Stimulated activated CD8-positive, alpha-beta memory T cell treated with anti-CD3 and anti-CD28 coated beads, Interleukin-12 subunit alpha, Interleukin-12 subunit beta, amount 100 ng/mL, for 4 hours (primary cell): ENCODE data around the gene HOXC4.

Experiments used
- DNase-seq: peaks from one replicate; pipeline ENCODE4 v3.0.0-alpha.2; 2020; ENCODE audit warnings: low read depth

Gene HOXC4

GRCh38 chr12:54053751-54054741 is at the start of gene HOXC4:
TSS of gene HOXC4 (plus strand) at chr12:54053835. CDS start at chr12:54053923, 88 bp downstream.
- DNase-seq, result no peak

- no peak for DNase-seq
Measured at GRCh38 chr12:54004063-54004840, 49.4 kb upstream of the HOXC4 start.

- no peak for DNase-seq
Measured at GRCh38 chr12:54004841-54005530, 48.6 kb upstream of the HOXC4 start.

GRCh38 chr12:54005531-54005852 is 48.1 kb upstream of the HOXC4 start:
- DNase-seq, result no peak

- DNase-seq, result peak; percentile 64
Measured at GRCh38 chr12:54005853-54006558, 47.6 kb upstream of the HOXC4 start.

GRCh38 chr12:54006559-54007220 is 46.9 kb upstream of the HOXC4 start:
- DNase-seq, result no peak

GRCh38 chr12:54007538-54008259 is 45.9 kb upstream of the HOXC4 start:
- no peak for DNase-seq

GRCh38 chr12:54008260-54008552 is 45.4 kb upstream of the HOXC4 start:
- DNase-seq, result no peak

GRCh38 chr12:54009171-54010052 is 44.2 kb upstream of the HOXC4 start:
- DNase-seq, result no peak

- DNase-seq, result no peak
Measured at GRCh38 chr12:54010053-54010971, 43.3 kb upstream of the HOXC4 start.

- DNase-seq, result no peak
Measured at GRCh38 chr12:54010972-54011664, 42.5 kb upstream of the HOXC4 start.

GRCh38 chr12:54011665-54012532 is 41.7 kb upstream of the HOXC4 start:
- DNase-seq, result no peak

- DNase-seq, result no peak
Measured at GRCh38 chr12:54012631-54013409, 40.8 kb upstream of the HOXC4 start.

GRCh38 chr12:54014377-54015017 is 39.1 kb upstream of the HOXC4 start:
- DNase-seq, result no peak

- DNase-seq, result no peak
Measured at GRCh38 chr12:54015018-54015931, 38.4 kb upstream of the HOXC4 start.
